ENCODE measurements around the gene TECPR1.

The TECPR1 gene

DNA sequence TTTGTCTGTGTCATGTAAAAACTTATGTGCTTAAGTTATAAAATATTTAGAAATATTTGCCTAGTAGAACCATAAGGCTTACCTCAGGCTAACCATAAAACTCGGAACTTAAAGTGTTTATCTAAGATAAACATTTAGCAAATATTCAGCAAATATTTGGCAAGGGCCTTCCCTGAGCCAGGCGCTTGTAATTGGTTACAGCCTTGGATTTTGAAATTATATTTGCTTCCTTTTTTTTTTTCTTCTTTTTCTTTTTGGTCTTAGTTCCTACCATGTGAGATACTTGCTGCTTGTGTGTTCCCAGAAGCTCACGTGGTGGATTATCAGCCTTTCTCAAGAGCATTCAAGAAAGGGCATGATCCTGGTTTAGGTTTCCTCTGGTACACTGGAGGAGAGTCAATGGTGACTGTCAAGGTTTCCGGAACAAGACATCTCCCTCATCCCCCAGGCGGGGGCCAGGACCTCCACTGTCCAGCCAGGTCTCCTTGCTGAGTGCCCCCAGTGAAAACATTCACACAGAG is 24.3 kb upstream of the TECPR1 start:
- TF ChIP-seq, protein P1, sequence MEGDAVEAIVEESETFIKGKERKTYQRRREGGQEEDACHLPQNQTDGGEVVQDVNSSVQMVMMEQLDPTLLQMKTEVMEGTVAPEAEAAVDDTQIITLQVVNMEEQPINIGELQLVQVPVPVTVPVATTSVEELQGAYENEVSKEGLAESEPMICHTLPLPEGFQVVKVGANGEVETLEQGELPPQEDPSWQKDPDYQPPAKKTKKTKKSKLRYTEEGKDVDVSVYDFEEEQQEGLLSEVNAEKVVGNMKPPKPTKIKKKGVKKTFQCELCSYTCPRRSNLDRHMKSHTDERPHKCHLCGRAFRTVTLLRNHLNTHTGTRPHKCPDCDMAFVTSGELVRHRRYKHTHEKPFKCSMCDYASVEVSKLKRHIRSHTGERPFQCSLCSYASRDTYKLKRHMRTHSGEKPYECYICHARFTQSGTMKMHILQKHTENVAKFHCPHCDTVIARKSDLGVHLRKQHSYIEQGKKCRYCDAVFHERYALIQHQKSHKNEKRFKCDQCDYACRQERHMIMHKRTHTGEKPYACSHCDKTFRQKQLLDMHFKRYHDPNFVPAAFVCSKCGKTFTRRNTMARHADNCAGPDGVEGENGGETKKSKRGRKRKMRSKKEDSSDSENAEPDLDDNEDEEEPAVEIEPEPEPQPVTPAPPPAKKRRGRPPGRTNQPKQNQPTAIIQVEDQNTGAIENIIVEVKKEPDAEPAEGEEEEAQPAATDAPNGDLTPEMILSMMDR (IDR thresholded peaks at IDR 0.05), result no peak
- Histone ChIP-seq H3K27ac (peak overlapping the region in 1 of 2 donors; percentile 58), H3K4me3 (no peak overlapping the region), H3K4me1 (peaks cover 0 to 17% (median 5%) of the 10 kb centered on the region in 4 donors), H3K9me3 (no peaks in the 10 kb centered on the region), H3K27me3 (no peaks in the 10 kb centered on the region), H3K36me3 (no peaks in the 10 kb centered on the region)
- intact Hi-C loops (cut with DNase I; ENCODE audit: low total_unique reads), result no loop called here
- peak in 1 of 2 donors; percentile 52 for DNase-seq

DNA sequence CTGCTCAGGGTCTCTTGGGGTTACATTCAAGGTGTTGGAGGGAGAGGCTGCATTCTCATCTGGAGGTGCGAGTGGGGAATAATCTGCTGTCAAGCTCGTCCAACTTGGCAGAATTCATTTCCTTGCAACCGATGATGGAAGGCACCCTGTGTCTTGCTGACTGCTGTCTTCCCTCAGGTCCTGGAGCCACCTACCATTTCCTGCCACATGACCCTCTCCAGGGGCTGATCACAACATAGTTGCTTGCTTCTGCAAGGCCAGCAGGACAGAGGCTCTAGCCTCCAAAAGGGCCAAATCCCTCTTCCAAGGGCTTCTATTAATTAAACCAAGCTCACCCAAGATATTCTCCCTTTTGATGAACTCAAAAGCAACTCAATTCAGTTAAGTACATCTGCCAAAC is 15.3 kb upstream of the TECPR1 start:
- H3K27me3 ChIP-seq, result no peaks in the 10 kb centered on the region
- no peak overlapping the region for H3K27ac ChIP-seq
- no peak for DNase-seq
- intact Hi-C loops (cut with DNase I; ENCODE audit: low total_unique reads), result no loop called here
- no peaks in the 10 kb centered on the region for H3K4me1 ChIP-seq
- H3K36me3 ChIP-seq, result peaks cover 0 to 4% (median 1%) of the 10 kb centered on the region in 3 donors
- H3K9me3 ChIP-seq, result no peaks in the 10 kb centered on the region
- TF ChIP-seq, protein P1 (IDR thresholded peaks at IDR 0.05), result no peak
- H3K4me3 ChIP-seq, result no peak overlapping the region

DNA sequence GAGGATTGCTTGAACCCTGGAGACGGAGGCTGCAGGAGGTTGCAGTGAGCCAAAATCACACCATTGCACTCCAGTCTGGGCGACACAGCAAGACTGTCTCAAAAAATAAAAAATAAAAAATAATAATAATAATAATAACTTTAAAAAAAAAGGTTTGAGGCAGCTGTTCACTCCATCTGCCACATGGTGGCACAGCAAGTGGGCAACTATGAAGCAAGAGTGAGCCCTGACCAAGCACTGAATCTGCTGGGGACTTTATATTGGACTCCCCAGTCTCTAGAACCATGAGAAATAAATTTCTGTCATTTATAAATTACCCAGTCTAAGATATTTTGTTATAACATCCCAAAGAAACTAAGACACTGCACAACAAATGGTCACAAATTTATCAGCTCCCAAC is 14.8 kb upstream of the TECPR1 start:
- no peaks in the 10 kb centered on the region for H3K9me3 ChIP-seq
- no peaks in the 10 kb centered on the region for H3K27me3 ChIP-seq
- H3K27ac ChIP-seq, result no peak overlapping the region
- H3K4me3 ChIP-seq, result no peak overlapping the region
- intact Hi-C loops (cut with DNase I; ENCODE audit: low total_unique reads), result no loop called here
- TF ChIP-seq, protein P1 (IDR thresholded peaks at IDR 0.05), result peak; percentile 27 to 30
- H3K36me3 ChIP-seq, result peaks cover 0 to 6% (median 4%) of the 10 kb centered on the region in 3 donors
- H3K4me1 ChIP-seq, result no peaks in the 10 kb centered on the region
- no peak for DNase-seq

DNA sequence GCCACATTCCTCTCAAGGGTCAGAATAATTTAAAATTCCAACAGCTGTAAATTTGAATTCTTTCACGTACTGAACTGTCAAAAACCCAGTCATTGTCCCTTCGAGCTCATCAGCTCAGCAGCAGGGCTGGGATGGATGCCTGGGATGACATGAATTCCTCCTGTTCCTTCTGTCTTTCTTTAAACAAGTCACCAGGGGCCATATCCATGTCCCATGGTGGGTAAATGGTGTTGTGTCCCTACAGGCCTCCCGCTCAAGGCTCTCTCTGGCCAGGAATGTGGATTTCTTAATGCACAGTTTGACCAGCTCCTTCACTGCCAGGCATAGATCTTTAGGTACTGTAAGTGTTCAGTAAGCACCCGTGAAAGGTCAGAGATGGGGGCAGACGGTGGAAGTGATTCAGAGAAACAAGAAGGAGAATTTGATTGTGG is 13.8 kb upstream of the TECPR1 start:
- no peak overlapping the region for H3K4me3 ChIP-seq
- peaks cover 0 to 16% (median 8%) of the 10 kb centered on the region in 3 donors for H3K36me3 ChIP-seq
- no peaks in the 10 kb centered on the region for H3K9me3 ChIP-seq
- H3K27ac ChIP-seq, result no peak overlapping the region
- intact Hi-C loops (cut with DNase I; ENCODE audit: low total_unique reads), result no loop called here
- TF ChIP-seq, protein P1 (IDR thresholded peaks at IDR 0.05), result no peak
- DNase-seq, result no peak
- H3K27me3 ChIP-seq, result no peaks in the 10 kb centered on the region
- no peaks in the 10 kb centered on the region for H3K4me1 ChIP-seq

DNA sequence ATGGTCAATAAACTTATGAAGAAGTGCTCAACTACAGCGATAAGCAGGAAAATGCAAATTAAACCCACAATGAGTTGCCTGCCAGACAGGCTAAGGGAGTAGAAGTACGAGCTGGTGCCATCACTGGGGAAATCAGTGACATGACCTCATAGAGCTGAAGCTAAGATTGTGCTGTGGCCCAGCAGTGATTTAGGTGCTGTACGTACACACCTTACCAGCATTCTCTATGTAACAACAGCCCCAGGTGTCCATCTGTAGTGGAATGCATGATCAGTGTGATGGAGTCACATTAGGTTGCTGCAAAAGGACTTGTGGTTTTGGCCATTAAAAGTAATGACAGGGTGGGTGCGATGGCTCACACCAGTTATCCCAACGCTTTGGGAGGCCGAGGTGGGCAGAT is 5.7 kb upstream of the TECPR1 start:
- no peak overlapping the region for H3K4me3 ChIP-seq
- DNase-seq, result no peak
- H3K4me1 ChIP-seq, result peaks cover 0 to 11% (median 8%) of the 10 kb centered on the region in 4 donors
- intact Hi-C loops (cut with DNase I; ENCODE audit: low total_unique reads), result no loop called here
- no peak overlapping the region for H3K27ac ChIP-seq
- no peaks in the 10 kb centered on the region for H3K9me3 ChIP-seq
- TF ChIP-seq, protein P1 (IDR thresholded peaks at IDR 0.05), result no peak
- no peaks in the 10 kb centered on the region for H3K27me3 ChIP-seq
- H3K36me3 ChIP-seq, result peaks cover 7 to 40% (median 22%) of the 10 kb centered on the region in 3 donors

DNA sequence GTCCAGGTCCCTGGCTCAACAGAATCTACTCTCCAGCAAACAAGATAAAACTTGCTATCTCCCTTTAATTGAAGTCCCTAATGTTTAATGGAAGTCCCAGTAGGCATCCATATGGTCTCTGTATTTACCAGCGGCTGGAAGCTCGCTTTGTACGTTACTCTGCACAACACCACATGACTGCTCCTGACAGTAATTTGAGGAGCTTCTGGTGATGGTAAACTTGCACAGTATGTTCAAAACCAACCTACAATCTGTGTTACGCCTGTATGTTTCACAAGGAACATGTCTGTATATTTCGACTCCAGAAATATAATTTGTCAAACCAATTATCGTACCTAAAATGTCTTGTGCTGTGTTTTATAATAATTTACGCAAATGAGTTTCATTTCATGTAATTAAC is 4.4 kb upstream of the TECPR1 start:
- DNase-seq, result no peak
- peaks cover 0 to 15% (median 10%) of the 10 kb centered on the region in 4 donors for H3K4me1 ChIP-seq
- no peak overlapping the region for H3K4me3 ChIP-seq
- TF ChIP-seq, protein P1 (IDR thresholded peaks at IDR 0.05), result no peak
- H3K27ac ChIP-seq, result no peak overlapping the region
- peaks cover 7 to 30% (median 19%) of the 10 kb centered on the region in 3 donors for H3K36me3 ChIP-seq
- H3K27me3 ChIP-seq, result no peaks in the 10 kb centered on the region
- intact Hi-C loops (cut with DNase I; ENCODE audit: low total_unique reads), result no loop called here
- H3K9me3 ChIP-seq, result no peaks in the 10 kb centered on the region

Measured in tibial artery (tissue), 4 donors.